CD14-positive monocyte (primary cell): Measurements from ENCODE around the gene NTRK2. TPM values are rescaled to one million over a fixed set of nuclear protein-coding genes. Genes with fewer than 3 reads are reported as not detected.

Experiments used
- DNase-seq, 3 donors: peaks; one replicate each; pipeline ENCODE4 v3.0.0-alpha.2; 2011 to 2022
- H2AFZ ChIP-seq: 2 replicates; pipeline ENCODE4 v1.6.0; 2012; ENCODE audit warnings: mild to moderate bottlenecking, low read depth, low read length, inconsistent platforms; ENCODE audit not compliant: insufficient read depth, poor library complexity, severe bottlenecking
- H3K27ac ChIP-seq, 2 donors: 1 replicate in 1 of 2; 2 replicates in 1 of 2; pipeline ENCODE4 v1.5.1; 2012 to 2013; ENCODE audit warnings: low read length in 2 of 2, control low read depth in 1 of 2, inconsistent platforms in 1 of 2, low read depth in 1 of 2, mild to moderate bottlenecking in 1 of 2
- H3K27me3 ChIP-seq, 2 donors: one replicate each; pipeline versions ENCODE4 v1.6.0 to v1.6.1; 2011 to 2013; ENCODE audit warnings: low read length in 2 of 2; ENCODE audit not compliant: control insufficient read depth in 2 of 2, insufficient read depth in 2 of 2
- H3K36me3 ChIP-seq, 2 donors: replicated peaks in 1 of 2; 1 replicate in 1 of 2; 2 replicates in 1 of 2; pipeline versions ENCODE4 v1.5.1 to v1.6.1; 2012 to 2013; ENCODE audit warnings: low read length in 2 of 2, control low read depth in 1 of 2, inconsistent platforms in 1 of 2, mild to moderate bottlenecking in 1 of 2; ENCODE audit not compliant: insufficient read depth in 2 of 2, control insufficient read depth in 1 of 2
- H3K4me1 ChIP-seq, 2 donors: 1 replicate in 1 of 2; 2 replicates in 1 of 2; pipeline versions ENCODE4 v1.5.1 to v1.6.1; 2012 to 2013; ENCODE audit warnings: low read length in 2 of 2, control low read depth in 1 of 2, inconsistent platforms in 1 of 2, mild to moderate bottlenecking in 1 of 2, moderate library complexity in 1 of 2; ENCODE audit not compliant: insufficient read depth in 2 of 2, control insufficient read depth in 1 of 2
- H3K4me2 ChIP-seq: replicated peaks from 2 replicates; pipeline ENCODE3; 2012; ENCODE audit warnings: low read length, moderate library complexity, mild to moderate bottlenecking; ENCODE audit not compliant: poor library complexity, severe bottlenecking; ENCODE audit errors: extremely low read depth
- H3K4me3 ChIP-seq, 3 experiments: fragments of 200-600 bp in 1 of 3; sonication (generic) in 1 of 3; replicated peaks in 1 of 3; 1 replicate in 2 of 3; 2 replicates in 1 of 3; pipeline ENCODE4 v1.5.1; 2011 to 2013; ENCODE audit warnings: low read length in 3 of 3, mild to moderate bottlenecking in 3 of 3, control low read depth in 2 of 3, low read depth in 2 of 3, inconsistent platforms in 1 of 3, moderate library complexity in 1 of 3
- H3K79me2 ChIP-seq: 2 replicates; pipeline ENCODE4 v1.6.0; 2012; ENCODE audit warnings: mild to moderate bottlenecking, control low read depth, inconsistent platforms, low read length, moderate library complexity; ENCODE audit not compliant: insufficient read depth
- H3K9ac ChIP-seq: 2 replicates; pipeline ENCODE4 v1.6.0; 2017; ENCODE audit warnings: low read length, mild to moderate bottlenecking; ENCODE audit not compliant: insufficient read depth, poor library complexity, severe bottlenecking
- H3K9me3 ChIP-seq, 2 donors: replicated peaks in 1 of 2; 1 replicate in 1 of 2; 2 replicates in 1 of 2; pipeline versions ENCODE4 v1.5.1 to v1.6.1; 2012 to 2013; ENCODE audit warnings: low read length in 2 of 2, control low read depth in 1 of 2; ENCODE audit not compliant: control insufficient read depth in 1 of 2, insufficient read depth in 1 of 2
- H4K20me1 ChIP-seq: 2 replicates; pipeline ENCODE4 v1.6.0; 2012; ENCODE audit warnings: mild to moderate bottlenecking, low read length, control low read depth, moderate library complexity; ENCODE audit not compliant: insufficient read depth
- H3K27ac Mint-ChIP-seq, 7 donors: one replicate each; pipeline ENCODE4 v1.8.0; 2020; ENCODE audit warnings: mild to moderate bottlenecking in 7 of 7, mixed read lengths in 7 of 7, moderate library complexity in 6 of 7, inconsistent platforms in 2 of 7
- H3K27me3 Mint-ChIP-seq, 3 donors: one replicate each; pipeline ENCODE4 v1.8.0; 2021 to 2022; ENCODE audit warnings: low read depth in 3 of 3, mild to moderate bottlenecking in 3 of 3, mixed read lengths in 3 of 3, moderate library complexity in 3 of 3, inconsistent platforms in 1 of 3
- H3K36me3 Mint-ChIP-seq, 2 donors: one replicate each; pipeline ENCODE4 v1.8.0; 2020; ENCODE audit warnings: mixed read lengths in 2 of 2, inconsistent platforms in 1 of 2, mild to moderate bottlenecking in 1 of 2
- H3K4me1 Mint-ChIP-seq: one replicate; pipeline ENCODE4 v1.8.0; 2020; ENCODE audit warnings: mild to moderate bottlenecking, mixed read lengths
- H3K4me3 Mint-ChIP-seq, 2 donors: one replicate each; pipeline ENCODE4 v1.8.0; 2020; ENCODE audit warnings: mild to moderate bottlenecking in 2 of 2, mixed read lengths in 2 of 2, moderate library complexity in 1 of 2
- H3K9me3 Mint-ChIP-seq, 7 donors: one replicate each; pipeline ENCODE4 v1.8.0; 2020 to 2022; ENCODE audit warnings: mixed read lengths in 7 of 7, mild to moderate bottlenecking in 6 of 7, moderate library complexity in 6 of 7, inconsistent platforms in 2 of 7
- CTCF ChIP-seq: fragments of 200-600 bp; IDR thresholded peaks from one replicate; pipeline ENCODE4 v1.8.0; 2022; ENCODE audit warnings: antibody characterized with exemption, mild to moderate bottlenecking
- WGBS: methylation state at CpG from one replicate; pipeline ENCODE4 v1.1.5; 2013; ENCODE audit warnings: missing lambda C conversion rate; ENCODE audit not compliant: insufficient coverage; 5-methylcytosine and 5-hydroxymethylcytosine counted together
- intact Hi-C, 2 donors: fragments of 100-400 bp; cut with micrococcal nuclease; formaldehyde crosslinking; loops; one replicate each; pipeline versions ENCODE4 v1.15.0 to v1.15.1; 2023
- polyA plus RNA-seq, 3 donors: library from polyadenylated mRNA; depleted of rRNA in 1 of 3; unstranded in 2 of 3; stranded (reverse) in 1 of 3; fragments of 300-500 nt in 2 of 3; fragments of >200 nt in 1 of 3; fragmentation: Illumina TruSeq in 2 of 3; gene quantifications; 1 replicate in 2 of 3; 2 replicates in 1 of 3; pipeline ENCODE4 v1.2.3, GENCODE V29; 2012 to 2021

NTRK2 gene
- polyA plus RNA-seq, 3 donors = not detected

- Histone ChIP-seq H2AFZ (no peak overlapping the region), H3K4me2 (no peak overlapping the region)
- intact Hi-C loops = no loop called here
Observed at GRCh38 chr9:84871983-84872382, 202.5 kb downstream of the NTRK2 start.

GRCh38 chr9:84874022-84874421, 204.5 kb downstream of the NTRK2 start:
- no peak for TF ChIP-seq CTCF
- DNase-seq = no peak
- Histone ChIP-seq H3K9me3 (no peaks in the 10 kb centered on the region), H4K20me1 (no peaks in the 10 kb centered on the region), H3K4me2 (no peak overlapping the region), H2AFZ (no peak overlapping the region), H3K36me3 (no peaks in the 10 kb centered on the region), H3K27ac (no peak overlapping the region), H3K27me3 (no peaks in the 10 kb centered on the region), H3K9ac (no peak overlapping the region), H3K4me3 (no peak overlapping the region), H3K79me2 (no peaks in the 10 kb centered on the region), H3K4me1 (no peaks in the 10 kb centered on the region)
- Mint-ChIP-seq H3K27me3 (peaks cover 0 to 2% (median 0%) of the 10 kb centered on the region in 3 donors), H3K27ac (no peak overlapping the region), H3K9me3 (peaks cover 0 to 5% (median 0%) of the 10 kb centered on the region in 7 donors), H3K36me3 (no peaks in the 10 kb centered on the region), H3K4me3 (no peak overlapping the region), H3K4me1 (peaks cover 4% of the 10 kb centered on the region)
- WGBS = 96% methylated on average over 3 of the region's 4 CpGs
- intact Hi-C loops = no loop called here

More at GRCh38 chr9:84871983-84872382, 202.5 kb downstream of the NTRK2 start:
- Histone ChIP-seq H3K36me3 (no peaks in the 10 kb centered on the region), H3K27ac (no peak overlapping the region), H3K79me2 (no peaks in the 10 kb centered on the region), H3K4me3 (no peak overlapping the region), H4K20me1 (no peaks in the 10 kb centered on the region), H3K4me1 (no peaks in the 10 kb centered on the region), H3K9ac (no peak overlapping the region), H3K27me3 (no peaks in the 10 kb centered on the region), H3K9me3 (no peaks in the 10 kb centered on the region)
- no peak overlapping the region for H3K4me3 Mint-ChIP-seq
- no peaks in the 10 kb centered on the region for H3K36me3 Mint-ChIP-seq
- no peak for TF ChIP-seq CTCF
- H3K9me3 Mint-ChIP-seq = peaks cover 0 to 4% (median 0%) of the 10 kb centered on the region in 7 donors
- DNase-seq = no peak
- WGBS = 89% methylated on average over 4 of the region's 4 CpGs
- H3K4me1 Mint-ChIP-seq = peaks cover 4% of the 10 kb centered on the region
- H3K27ac Mint-ChIP-seq = no peak overlapping the region
- peaks cover 0 to 2% (median 0%) of the 10 kb centered on the region in 3 donors for H3K27me3 Mint-ChIP-seq
